ENCODE results near the gene PLS3. TPM values are rescaled to one million over a fixed set of nuclear protein-coding genes. Genes with fewer than 3 reads are reported as not detected.

Gene PLS3
- total RNA-seq, 4 donors from 2014 or later: 4.5 to 160 (median 21.9) TPM

GRCh38 chrX:115561605-115562479 is 868 bp downstream of the PLS3 start:
- in situ Hi-C loops (cut with MboI; ENCODE audit: low pct_ligation_motif_present in 1 of 4, low pct_unique_long_range_greater_than_20kb in 1 of 4, low sequenced_read_pairs in 3 of 4): no loop called here

GRCh38 chrX:115562480-115562847 is 1.5 kb downstream of the PLS3 start:
- Histone ChIP-seq H3K36me3 (no peaks in the 10 kb centered on the region), H3K4me3 (peak overlapping the region in 3 of 4 donors; percentile 48 to 64 (median 57)), H3K27ac (peak overlapping the region; percentile 83 to 89 (median 88)), H3K4me1 (no peaks in the 10 kb centered on the region), H3K27me3 (no peaks in the 10 kb centered on the region), H3K9me3 (no peaks in the 10 kb centered on the region)
- in situ Hi-C loops (cut with MboI; ENCODE audit: low pct_ligation_motif_present in 1 of 4, low pct_unique_long_range_greater_than_20kb in 1 of 4, low sequenced_read_pairs in 3 of 4): no loop called here
- WGBS, 2 donors (ENCODE audit: low coverage in 1 of 2): 36% methylated on average over 9 of the region's 9 CpGs; no CpG with 5 or more reads in 1 of the 2 donors
- intact Hi-C loops (cut with DNase I; ENCODE audit: low total_unique reads): no loop called here
- no peak for DNase-seq
- TF ChIP-seq EP300 (IDR thresholded peaks at IDR 0.05; ENCODE audit: low read depth) (no peak), CTCF (IDR thresholded peaks at IDR 0.05) (no peak), POLR2AphosphoS5 (IDR thresholded peaks at IDR 0.05) (no peak), POLR2A (IDR thresholded peaks at IDR 0.05) (no peak)

More at GRCh38 chrX:115561605-115562479, 868 bp downstream of the PLS3 start:
- Histone ChIP-seq H3K36me3 (no peaks in the 10 kb centered on the region), H3K27ac (peak overlapping the region; percentile 83 to 89 (median 88)), H3K4me3 (peak overlapping the region; percentile 1 to 64 (median 52)), H3K4me1 (no peaks in the 10 kb centered on the region), H3K9me3 (no peaks in the 10 kb centered on the region), H3K27me3 (no peaks in the 10 kb centered on the region)
- WGBS, 2 donors (ENCODE audit: low coverage in 1 of 2): 28% methylated on average over 39 of the region's 55 CpGs; no CpG with 5 or more reads in 1 of the 2 donors
- intact Hi-C loops (cut with DNase I; ENCODE audit: low total_unique reads): no loop called here
- TF ChIP-seq CTCF (IDR thresholded peaks at IDR 0.05): no peak
- no peak for TF ChIP-seq POLR2AphosphoS5 (IDR thresholded peaks at IDR 0.05)
- no peak for TF ChIP-seq EP300 (IDR thresholded peaks at IDR 0.05; ENCODE audit: low read depth)
- TF ChIP-seq POLR2A (IDR thresholded peaks at IDR 0.05): no peak
- peak; percentile 21 for DNase-seq

GRCh38 chrX:115563633-115564162 is 2.7 kb downstream of the PLS3 start:
- no peak for DNase-seq
- WGBS, 2 donors (ENCODE audit: low coverage in 1 of 2): 50 to 51% methylated on average over 1 to 4 of the region's 4 CpGs
- H3K9me3 ChIP-seq: no peaks in the 10 kb centered on the region
- intact Hi-C loops (cut with DNase I; ENCODE audit: low total_unique reads) (no loop called here), in situ Hi-C loops (cut with MboI; ENCODE audit: low pct_ligation_motif_present in 1 of 4, low pct_unique_long_range_greater_than_20kb in 1 of 4, low sequenced_read_pairs in 3 of 4) (no loop called here)
- H3K27me3 ChIP-seq: no peaks in the 10 kb centered on the region
- H3K36me3 ChIP-seq: no peaks in the 10 kb centered on the region
- H3K27ac ChIP-seq: peak overlapping the region in 1 of 4 donors; percentile 89
- no peak overlapping the region for H3K4me3 ChIP-seq
- no peaks in the 10 kb centered on the region for H3K4me1 ChIP-seq
- TF ChIP-seq CTCF (IDR thresholded peaks at IDR 0.05): no peak

GRCh38 chrX:115564243-115564642 is 3.3 kb downstream of the PLS3 start:
- H3K9me3 ChIP-seq: no peaks in the 10 kb centered on the region
- 54 to 60% methylated on average over 1 to 2 of the region's 2 CpGs for WGBS, 2 donors (ENCODE audit: low coverage in 1 of 2)
- no peaks in the 10 kb centered on the region for H3K4me1 ChIP-seq
- no peak overlapping the region for H3K27ac ChIP-seq
- H3K27me3 ChIP-seq: no peaks in the 10 kb centered on the region
- H3K36me3 ChIP-seq: no peaks in the 10 kb centered on the region
- DNase-seq: no peak
- intact Hi-C loops (cut with DNase I; ENCODE audit: low total_unique reads): no loop called here
- H3K4me3 ChIP-seq: no peak overlapping the region
- in situ Hi-C loops (cut with MboI; ENCODE audit: low pct_ligation_motif_present in 1 of 4, low pct_unique_long_range_greater_than_20kb in 1 of 4, low sequenced_read_pairs in 3 of 4): no loop called here
- TF ChIP-seq CTCF (IDR thresholded peaks at IDR 0.05) (no peak), POLR2A (IDR thresholded peaks at IDR 0.05) (no peak), EP300 (IDR thresholded peaks at IDR 0.05; ENCODE audit: low read depth) (no peak), POLR2AphosphoS5 (IDR thresholded peaks at IDR 0.05) (no peak)

Measured in transverse colon (tissue), 4 donors.